Body of pancreas (tissue), 4 donors: ENCODE measurements around the gene RNLS. TPM values are rescaled to one million over a fixed set of nuclear protein-coding genes. Genes with fewer than 3 reads are reported as not detected.

ENCODE experiments used
- ATAC-seq: fragments of 150-250 bp; one replicate; pipeline ENCODE4 v1.9.1; 2016
- DNase-seq, 4 donors: peaks; one replicate each; pipeline ENCODE4 v3.0.0-alpha.2; 2019
- H3K27ac ChIP-seq, 4 donors: fragments of 200-600 bp; sonication (generic); 1 replicate in 3 of 4; 2 replicates in 1 of 4; pipeline versions ENCODE4 v1.5.1 to v1.6.1; 2016 to 2019; ENCODE audit warnings: mild to moderate bottlenecking in 1 of 4, mixed read lengths in 1 of 4, moderate library complexity in 1 of 4
- H3K27me3 ChIP-seq, 2 donors: fragments of 200-600 bp; sonication (generic); one replicate each; pipeline ENCODE4 v1.6.0; 2016; ENCODE audit warnings: mild to moderate bottlenecking in 1 of 2
- H3K36me3 ChIP-seq, 2 donors: fragments of 200-600 bp; sonication (generic); replicated peaks in 1 of 2; 2 replicates each; pipeline ENCODE4 v1.5.1; 2016; ENCODE audit warnings: low read depth in 2 of 2; ENCODE audit not compliant: insufficient read depth in 1 of 2
- H3K4me1 ChIP-seq: fragments of 200-600 bp; sonication (generic); one replicate; pipeline ENCODE4 v1.6.0; 2016
- H3K4me3 ChIP-seq, 2 donors: fragments of 200-600 bp; sonication (generic); 1 replicate in 1 of 2; 2 replicates in 1 of 2; pipeline ENCODE4 v1.5.1; 2016 to 2019
- H3K9me3 ChIP-seq, 3 donors: fragments of 200-600 bp; sonication (generic); 1 replicate in 2 of 3; 2 replicates in 1 of 3; pipeline ENCODE4 v1.5.1; 2016
- CTCF ChIP-seq, 7 experiments: fragments of 450-650 bp in 4 of 7; fragments of 200-600 bp in 3 of 7; sonication (generic) in 3 of 7; IDR thresholded peaks; one replicate each; pipeline ENCODE4 v1.5.1; 2016 to 2019; ENCODE audit warnings: antibody characterized with exemption in 7 of 7
- POLR2A ChIP-seq, 3 donors: fragments of 450-650 bp; IDR thresholded peaks; one replicate each; pipeline ENCODE4 v1.6.1; 2016; ENCODE audit warnings: antibody characterized with exemption in 3 of 3, mild to moderate bottlenecking in 2 of 3
- WGBS, 2 donors: methylation state at CpG; one replicate each; pipeline ENCODE4 v1.1.5; 2017; 5-methylcytosine and 5-hydroxymethylcytosine counted together
- intact Hi-C: fragments of 100-400 bp; cut with DNase I; formaldehyde crosslinking; loops from one replicate; pipeline ENCODE4 v1.15.1; 2023
- total RNA-seq, 2 donors: library from RNA; depleted of rRNA; stranded (reverse); fragments of >200 nt; gene quantifications; one replicate each; pipeline ENCODE4 v1.1.0, GENCODE V29; 2016

The RNLS gene
- total RNA-seq, 2 donors from 2014 or later, result 7.9 to 26.5 TPM

- Histone ChIP-seq H3K4me3 (no peak overlapping the region), H3K36me3 (no peaks in the 10 kb centered on the region), H3K4me1 (peaks cover 62% of the 10 kb centered on the region), H3K9me3 (no peaks in the 10 kb centered on the region), H3K27me3 (no peaks in the 10 kb centered on the region), H3K27ac (peak overlapping the region in 1 of 4 donors; percentile 33)
- intact Hi-C loops, result no loop called here
- ATAC-seq (no peak), DNase-seq (no peak)
- 75 to 83% methylated on average over 2 of the region's 2 CpGs for WGBS, 2 donors
- TF ChIP-seq CTCF (IDR thresholded peaks at IDR 0.05) (no peak), POLR2A (IDR thresholded peaks at IDR 0.05) (no peak)
These were observed 344.6 kb downstream of the RNLS start for GRCh38 chr10:88238615-88238914.

GRCh38 chr10:88237896-88238614, 345.1 kb downstream of the RNLS start:
- H3K36me3 ChIP-seq, result no peaks in the 10 kb centered on the region
- intact Hi-C loops, result no loop called here
- peak overlapping the region in 1 of 4 donors; percentile 33 for H3K27ac ChIP-seq
- no peaks in the 10 kb centered on the region for H3K27me3 ChIP-seq
- peaks cover 57% of the 10 kb centered on the region for H3K4me1 ChIP-seq
- H3K9me3 ChIP-seq, result no peaks in the 10 kb centered on the region
- ATAC-seq, result no peak
- DNase-seq, result no peak
- no peak overlapping the region for H3K4me3 ChIP-seq
- TF ChIP-seq CTCF (IDR thresholded peaks at IDR 0.05) (no peak), POLR2A (IDR thresholded peaks at IDR 0.05) (no peak)
- WGBS, 2 donors, result 52 to 66% methylated on average over 2 of the region's 2 CpGs

- Histone ChIP-seq H3K4me3 (no peak overlapping the region), H3K9me3 (no peaks in the 10 kb centered on the region), H3K27ac (peak overlapping the region in 3 of 4 donors; percentile 47 to 67 (median 58)), H3K27me3 (no peaks in the 10 kb centered on the region), H3K4me1 (peaks cover 49% of the 10 kb centered on the region), H3K36me3 (no peaks in the 10 kb centered on the region)
- WGBS, 2 donors, result 81 to 86% methylated on average over 2 of the region's 2 CpGs
- intact Hi-C loops, result no loop called here
- TF ChIP-seq CTCF (IDR thresholded peaks at IDR 0.05), result no peak
- TF ChIP-seq POLR2A (IDR thresholded peaks at IDR 0.05), result no peak
- peak in 2 of 4 donors; percentile 45 to 62 for DNase-seq
- ATAC-seq, result peak; percentile 83
These were observed 346.9 kb downstream of the RNLS start for GRCh38 chr10:88236121-88236743.

- intact Hi-C loops, result no loop called here
- WGBS, 2 donors, result 61 to 68% methylated on average over 4 of the region's 4 CpGs
- peaks cover 36% of the 10 kb centered on the region for H3K4me1 ChIP-seq
- DNase-seq, result peak in 1 of 4 donors; percentile 11
- no peaks in the 10 kb centered on the region for H3K36me3 ChIP-seq
- no peaks in the 10 kb centered on the region for H3K27me3 ChIP-seq
- no peaks in the 10 kb centered on the region for H3K9me3 ChIP-seq
- no peak for TF ChIP-seq CTCF (IDR thresholded peaks at IDR 0.05)
- no peak for TF ChIP-seq POLR2A (IDR thresholded peaks at IDR 0.05)
- H3K4me3 ChIP-seq, result no peak overlapping the region
- peak overlapping the region in 2 of 4 donors; percentile 17 to 33 for H3K27ac ChIP-seq
- no peak for ATAC-seq
These were observed 348.8 kb downstream of the RNLS start for GRCh38 chr10:88234297-88234696.
